HG02642 (cell line): ENCODE measurements around the gene MYD88.
A peak's percentile ranks its signal among the peaks of the same experiment; 100 is the strongest.

Experiments used
- ATAC-seq: cut with Tn5 transposase; IDR thresholded peaks from one replicate; pipeline ENCODE4 v1.9.1; 2021; ENCODE audit warnings: mild to moderate bottlenecking; ENCODE audit not compliant: unreplicated experiment, poor library complexity

Gene MYD88

GRCh38 chr3:38138349-38139190 is at the start of gene MYD88:
Gene MYD88 (plus strand): TSS chr3:38138661. CDS start chr3:38138701, 40 bp downstream.
- peak; percentile 49 for ATAC-seq

GRCh38 chr3:38089163-38089562 is 49.3 kb upstream of the MYD88 start:
- no peak for ATAC-seq

GRCh38 chr3:38090453-38090852 is 48.0 kb upstream of the MYD88 start:
- ATAC-seq: no peak

- no peak for ATAC-seq
Measured at GRCh38 chr3:38094999-38095398, 43.5 kb upstream of the MYD88 start.

- ATAC-seq: no peak
Measured at GRCh38 chr3:38095669-38096483, 42.6 kb upstream of the MYD88 start.

- ATAC-seq: no peak
Measured at GRCh38 chr3:38097446-38098375, 40.8 kb upstream of the MYD88 start.

- ATAC-seq: no peak
Measured at GRCh38 chr3:38098376-38098723, 40.1 kb upstream of the MYD88 start.

- no peak for ATAC-seq
Measured at GRCh38 chr3:38099518-38099917, 38.9 kb upstream of the MYD88 start.

- ATAC-seq: no peak
Measured at GRCh38 chr3:38100498-38100897, 38.0 kb upstream of the MYD88 start.

GRCh38 chr3:38101811-38102443 is 36.5 kb upstream of the MYD88 start:
- no peak for ATAC-seq

GRCh38 chr3:38102444-38102814 is 36.0 kb upstream of the MYD88 start:
- no peak for ATAC-seq

GRCh38 chr3:38105525-38105924 is 32.9 kb upstream of the MYD88 start:
- ATAC-seq: no peak

GRCh38 chr3:38107911-38108648 is 30.4 kb upstream of the MYD88 start:
- no peak for ATAC-seq

GRCh38 chr3:38108649-38109579 is 29.5 kb upstream of the MYD88 start:
- no peak for ATAC-seq

GRCh38 chr3:38109580-38110313 is 28.7 kb upstream of the MYD88 start:
- ATAC-seq: no peak

GRCh38 chr3:38110314-38111050 is 28.0 kb upstream of the MYD88 start:
- no peak for ATAC-seq

GRCh38 chr3:38111201-38111600 is 27.3 kb upstream of the MYD88 start:
- no peak for ATAC-seq
